H9 (cell line): ENCODE results near the gene DNAH8. TPM values are rescaled to one million over a fixed set of nuclear protein-coding genes. Genes with fewer than 3 reads are reported as not detected.

Experiments
- DNase-seq: peaks from one replicate; pipeline ENCODE4 v3.0.0-alpha.2; 2017
- H2AFZ ChIP-seq: one replicate; pipeline ENCODE4 v1.6.1; 2013; ENCODE audit warnings: mild to moderate bottlenecking, low read length, control low read depth, moderate library complexity
- H2AK5ac ChIP-seq: 2 replicates; pipeline ENCODE4 v1.6.1; 2013; ENCODE audit warnings: low read length, control low read depth, mixed read lengths; ENCODE audit not compliant: insufficient read length
- H2BK120ac ChIP-seq: one replicate; pipeline ENCODE4 v1.6.1; 2013; ENCODE audit warnings: low read depth, mild to moderate bottlenecking, low read length, control low read depth, inconsistent platforms; ENCODE audit not compliant: poor library complexity, severe bottlenecking
- H2BK12ac ChIP-seq: 2 replicates; pipeline ENCODE4 v1.6.1; 2013; ENCODE audit warnings: low read length, control low read depth, mixed read lengths, low read depth; ENCODE audit not compliant: insufficient read length
- H2BK15ac ChIP-seq: 2 replicates; pipeline ENCODE4 v1.6.1; 2013; ENCODE audit warnings: low read depth, low read length, control low read depth
- H2BK20ac ChIP-seq: one replicate; pipeline ENCODE4 v1.6.1; 2013; ENCODE audit warnings: low read depth, mild to moderate bottlenecking, low read length, control low read depth, inconsistent platforms; ENCODE audit not compliant: poor library complexity, severe bottlenecking
- H2BK5ac ChIP-seq: 2 replicates; pipeline ENCODE4 v1.6.1; 2013; ENCODE audit warnings: low read length, control low read depth, mixed read lengths; ENCODE audit not compliant: insufficient read length
- H3K14ac ChIP-seq: 2 replicates; pipeline ENCODE4 v1.6.1; 2013; ENCODE audit warnings: low read length, control low read depth; ENCODE audit not compliant: insufficient read depth
- H3K18ac ChIP-seq: 2 replicates; pipeline ENCODE4 v1.6.1; 2013; ENCODE audit warnings: low read depth, mild to moderate bottlenecking, mixed read lengths, low read length, control low read depth; ENCODE audit not compliant: insufficient read length
- H3K23ac ChIP-seq: 2 replicates; pipeline ENCODE4 v1.6.1; 2013; ENCODE audit warnings: low read length, control low read depth, mixed read lengths, low read depth; ENCODE audit not compliant: insufficient read length
- H3K23me2 ChIP-seq: 2 replicates; pipeline ENCODE4 v1.6.1; 2013; ENCODE audit warnings: low read depth, mild to moderate bottlenecking, mixed read lengths, low read length, control low read depth; ENCODE audit not compliant: insufficient read length, poor library complexity, severe bottlenecking
- H3K27ac ChIP-seq: 2 replicates; pipeline ENCODE4 v1.5.1; 2013; ENCODE audit warnings: low read length, control low read depth, mixed read lengths, low read depth; ENCODE audit not compliant: insufficient read length
- H3K27me3 ChIP-seq: 2 replicates; pipeline ENCODE4 v1.6.1; 2013; ENCODE audit warnings: low read length, control low read depth, inconsistent platforms; ENCODE audit not compliant: insufficient read depth
- H3K4ac ChIP-seq: 2 replicates; pipeline ENCODE4 v1.6.1; 2013; ENCODE audit warnings: low read depth, mild to moderate bottlenecking, control low read depth, inconsistent platforms, low read length, moderate library complexity
- H3K4me1 ChIP-seq: 2 replicates; pipeline ENCODE4 v1.6.1; 2013; ENCODE audit warnings: low read length, control low read depth, inconsistent platforms; ENCODE audit not compliant: insufficient read depth
- H3K4me2 ChIP-seq: 2 replicates; pipeline ENCODE4 v1.6.1; 2013; ENCODE audit warnings: low read length, control low read depth, mixed read lengths; ENCODE audit not compliant: insufficient read length, insufficient read depth
- H3K56ac ChIP-seq: 2 replicates; pipeline ENCODE4 v1.6.1; 2013; ENCODE audit warnings: low read depth, mild to moderate bottlenecking, mixed read lengths, low read length, control low read depth; ENCODE audit not compliant: insufficient read length
- H3K79me1 ChIP-seq: 2 replicates; pipeline ENCODE4 v1.6.1; 2013; ENCODE audit warnings: low read depth, mild to moderate bottlenecking, moderate library complexity, low read length, control low read depth, inconsistent platforms; ENCODE audit not compliant: insufficient read depth, poor library complexity, severe bottlenecking
- H3K79me2 ChIP-seq: 2 replicates; pipeline ENCODE4 v1.6.1; 2013; ENCODE audit warnings: low read length, control low read depth, inconsistent platforms; ENCODE audit not compliant: insufficient read depth
- H3K9ac ChIP-seq: 2 replicates; pipeline ENCODE4 v1.6.1; 2013; ENCODE audit warnings: low read length, control low read depth, mixed read lengths; ENCODE audit not compliant: insufficient read length; ENCODE audit errors: extremely low read depth
- H3K9me3 ChIP-seq: one replicate; pipeline ENCODE4 v1.6.1; 2013; ENCODE audit warnings: low read depth, low read length, inconsistent platforms; ENCODE audit not compliant: control insufficient read depth
- H3T11ph ChIP-seq: one replicate; pipeline ENCODE4 v1.6.1; 2013; ENCODE audit warnings: mild to moderate bottlenecking, low read length, control low read depth, inconsistent platforms
- H4K20me1 ChIP-seq: one replicate; pipeline ENCODE4 v1.6.1; 2013; ENCODE audit not compliant: control insufficient read depth, insufficient read length, insufficient read depth
- H4K5ac ChIP-seq: 2 replicates; pipeline ENCODE4 v1.6.1; 2013; ENCODE audit warnings: low read depth, mild to moderate bottlenecking, mixed read lengths, low read length, control low read depth; ENCODE audit not compliant: insufficient read length
- H4K8ac ChIP-seq: replicated peaks from 2 replicates; pipeline ENCODE4 v1.6.1; 2013; ENCODE audit warnings: low read length, control low read depth, mixed read lengths, low read depth; ENCODE audit not compliant: insufficient read length
- H4K91ac ChIP-seq: 2 replicates; pipeline ENCODE4 v1.6.1; 2013; ENCODE audit warnings: low read depth, mild to moderate bottlenecking, moderate library complexity, mixed read lengths, low read length, control low read depth; ENCODE audit not compliant: insufficient read length
- H3K27ac Mint-ChIP-seq, 3 experiments: 2 replicates in 2 of 3; 3 replicates in 1 of 3; pipeline ENCODE4 v1.8.0; 2020 to 2021; ENCODE audit warnings: mixed read lengths in 3 of 3, mild to moderate bottlenecking in 1 of 3, moderate library complexity in 1 of 3
- H3K27me3 Mint-ChIP-seq: 2 replicates; pipeline ENCODE4 v1.8.0; 2021; ENCODE audit warnings: low read depth, mild to moderate bottlenecking, moderate library complexity, mixed read lengths
- H3K36me3 Mint-ChIP-seq, 3 experiments: 2 replicates in 2 of 3; 3 replicates in 1 of 3; pipeline ENCODE4 v1.8.0; 2020 to 2021; ENCODE audit warnings: low read depth in 3 of 3, mixed read lengths in 3 of 3; ENCODE audit not compliant: insufficient read depth in 1 of 3
- H3K4me1 Mint-ChIP-seq, 2 experiments: 2 replicates each; pipeline ENCODE4 v1.8.0; 2020; ENCODE audit warnings: mixed read lengths in 2 of 2
- H3K4me3 Mint-ChIP-seq, 2 experiments: 2 replicates in 1 of 2; 3 replicates in 1 of 2; pipeline ENCODE4 v1.8.0; 2020 to 2021; ENCODE audit warnings: mild to moderate bottlenecking in 2 of 2, mixed read lengths in 2 of 2, moderate library complexity in 1 of 2
- H3K9me3 Mint-ChIP-seq, 2 experiments: 2 replicates in 1 of 2; 3 replicates in 1 of 2; pipeline ENCODE4 v1.8.0; 2020; ENCODE audit warnings: mild to moderate bottlenecking in 2 of 2, mixed read lengths in 2 of 2, moderate library complexity in 1 of 2
- CTCF ChIP-seq: fragments of 200-600 bp; sonication (generic); conservative IDR thresholded peaks from 3 replicates; pipeline ENCODE4 v1.8.0; 2021; ENCODE audit warnings: antibody characterized with exemption, mild to moderate bottlenecking
- WGBS: extraction: QIAGEN DNeasy Blood & Tissue Kit; methylation state at CpG from one replicate; pipeline ENCODE4 v1.1.7; 2013; ENCODE audit warnings: missing lambda C conversion rate, low lambda C conversion rate, mixed read lengths; ENCODE audit not compliant: insufficient read length; ENCODE audit errors: extremely low coverage; 5-methylcytosine and 5-hydroxymethylcytosine counted together
- total RNA-seq: library from RNA; stranded (reverse); gene quantifications from 2 replicates; pipeline ENCODE4 v1.2.1, GENCODE V29; 2021

Gene DNAH8
- total RNA-seq, 1 experiment from 2014 or later, result not detected

GRCh38 chr6:38724343-38724742 is 9.2 kb downstream of the DNAH8 start:
- Histone ChIP-seq H3T11ph (no peak overlapping the region), H2AK5ac (no peak overlapping the region), H4K8ac (no peak overlapping the region), H2BK20ac (no peak overlapping the region), H3K9me3 (no peaks in the 10 kb centered on the region), H4K91ac (no peak overlapping the region), H3K4me1 (no peaks in the 10 kb centered on the region), H3K27ac (no peak overlapping the region), H2AFZ (no peak overlapping the region), H3K4me2 (no peak overlapping the region), H3K79me2 (no peaks in the 10 kb centered on the region), H3K4ac (no peak overlapping the region), H3K18ac (no peak overlapping the region), H3K56ac (no peak overlapping the region), H3K14ac (no peak overlapping the region), H2BK12ac (no peak overlapping the region), H2BK5ac (no peak overlapping the region), H3K27me3 (no peaks in the 10 kb centered on the region), H3K23ac (no peak overlapping the region), H2BK15ac (no peak overlapping the region), H4K5ac (no peak overlapping the region), H3K23me2 (no peaks in the 10 kb centered on the region), H4K20me1 (no peaks in the 10 kb centered on the region), H2BK120ac (no peak overlapping the region), H3K9ac (no peak overlapping the region), H3K79me1 (no peaks in the 10 kb centered on the region)
- Mint-ChIP-seq H3K27ac (no peak overlapping the region), H3K36me3 (peaks cover 0 to 8% (median 0%) of the 10 kb centered on the region in 3 experiments; a peak in 2 of 7 replicates), H3K9me3 (peaks cover 0 to 7% of the 10 kb centered on the region in 2 experiments; a peak in 4 of 5 replicates), H3K4me3 (no peak overlapping the region), H3K27me3 (no peaks in the 10 kb centered on the region; the same call in 1 of the 2 replicates), H3K4me1 (peaks cover 2 to 3% of the 10 kb centered on the region in 2 experiments; a peak in 1 of 4 replicates)
- no peak for TF ChIP-seq CTCF
- no peak for DNase-seq
- WGBS, result no CpG with 5 or more reads among the region's 5 CpGs
